Bronchial epithelial cell (primary cell): Measurements from ENCODE around the gene RALGPS1. TPM values are rescaled to one million over a fixed set of nuclear protein-coding genes. Genes with fewer than 3 reads are reported as not detected.

Source experiments
- DNase-seq: peaks from one replicate; pipeline ENCODE4 v3.0.0-alpha.2; 2010; ENCODE audit warnings: low read depth
- FAIRE-seq: peaks from 2 replicates; lab custom pipeline; 2011; peaks lifted over from hg19 to GRCh38; lab: Jason Lieb, UNC
- H3K27me3 ChIP-seq: 2 replicates; pipeline ENCODE4 v1.5.1; 2011; ENCODE audit warnings: low read length; ENCODE audit not compliant: control insufficient read depth, insufficient read depth
- H3K36me3 ChIP-seq: 2 replicates; pipeline ENCODE4 v1.5.1; 2011; ENCODE audit warnings: low read length; ENCODE audit not compliant: control insufficient read depth, insufficient read depth
- H3K4me3 ChIP-seq: 2 replicates; pipeline ENCODE4 v1.5.1; 2011; ENCODE audit warnings: mild to moderate bottlenecking, low read depth, low read length, control low read depth
- CTCF ChIP-seq: IDR thresholded peaks from 2 replicates; pipeline ENCODE4 v1.5.1; 2011; ENCODE audit warnings: mild to moderate bottlenecking, moderate library complexity, low read length, control low read depth, inconsistent platforms; ENCODE audit not compliant: insufficient read depth, severe bottlenecking
- total RNA-seq: library from RNA; depleted of rRNA; stranded (reverse); fragments of >200 nt; gene quantifications from 2 replicates; pipeline ENCODE4 v1.2.1, GENCODE V29; 2014

Gene RALGPS1
- total RNA-seq, 1 donor from 2014 or later, result 3.2 TPM

GRCh38 chr9:126876531-126876930 is 38.1 kb upstream of the RALGPS1 start:
- no peaks in the 10 kb centered on the region for H3K27me3 ChIP-seq
- peaks cover 14% of the 10 kb centered on the region for H3K36me3 ChIP-seq
- no peak overlapping the region for H3K4me3 ChIP-seq
- DNase-seq (no peak), FAIRE-seq (no peak)
- TF ChIP-seq CTCF, result no peak

- no peak for TF ChIP-seq CTCF
- FAIRE-seq, result no peak
- no peak overlapping the region for H3K4me3 ChIP-seq
- no peak for DNase-seq
- no peaks in the 10 kb centered on the region for H3K27me3 ChIP-seq
- H3K36me3 ChIP-seq, result peaks cover 14% of the 10 kb centered on the region
These were observed 37.2 kb upstream of the RALGPS1 start for GRCh38 chr9:126877418-126877817.

- Histone ChIP-seq H3K36me3 (peaks cover 14% of the 10 kb centered on the region), H3K4me3 (no peak overlapping the region), H3K27me3 (no peaks in the 10 kb centered on the region)
- TF ChIP-seq CTCF, result no peak
- DNase-seq (no peak), FAIRE-seq (no peak)
These were observed 35.3 kb upstream of the RALGPS1 start for GRCh38 chr9:126879288-126879687.

- TF ChIP-seq CTCF, result no peak
- Histone ChIP-seq H3K36me3 (peaks cover 14% of the 10 kb centered on the region), H3K27me3 (no peaks in the 10 kb centered on the region), H3K4me3 (no peak overlapping the region)
- FAIRE-seq (peak; percentile 28), DNase-seq (no peak)
These were observed 34.2 kb upstream of the RALGPS1 start for GRCh38 chr9:126880226-126880946.

- Histone ChIP-seq H3K36me3 (peaks cover 14% of the 10 kb centered on the region), H3K4me3 (no peak overlapping the region), H3K27me3 (no peaks in the 10 kb centered on the region)
- DNase-seq (no peak), FAIRE-seq (no peak)
- TF ChIP-seq CTCF, result no peak
These were observed 33.6 kb upstream of the RALGPS1 start for GRCh38 chr9:126880947-126881332.

- no peak overlapping the region for H3K4me3 ChIP-seq
- FAIRE-seq, result no peak
- H3K36me3 ChIP-seq, result peaks cover 14% of the 10 kb centered on the region
- no peak for TF ChIP-seq CTCF
- no peak for DNase-seq
- H3K27me3 ChIP-seq, result no peaks in the 10 kb centered on the region
These were observed 31.8 kb upstream of the RALGPS1 start for GRCh38 chr9:126882746-126883145.
